Fibroblast of mammary gland (primary cell): ENCODE measurements around the gene GHRL.

Experiments
- DNase-seq: peaks from one replicate; pipeline ENCODE4 v3.0.0-alpha.2; 2010; ENCODE audit warnings: low read depth
- H3K4me3 ChIP-seq: 2 replicates; pipeline ENCODE4 v1.5.1; 2011; ENCODE audit warnings: low read depth, mild to moderate bottlenecking, low read length, moderate library complexity; ENCODE audit not compliant: control insufficient read depth
- TF ChIP-seq, protein P1 (sequence below): conservative IDR thresholded peaks from 2 replicates; pipeline ENCODE4 v1.5.1; 2011; ENCODE audit warnings: low read depth, low read length, inconsistent platforms; ENCODE audit not compliant: control insufficient read depth, insufficient read depth

The GHRL gene

DNA sequence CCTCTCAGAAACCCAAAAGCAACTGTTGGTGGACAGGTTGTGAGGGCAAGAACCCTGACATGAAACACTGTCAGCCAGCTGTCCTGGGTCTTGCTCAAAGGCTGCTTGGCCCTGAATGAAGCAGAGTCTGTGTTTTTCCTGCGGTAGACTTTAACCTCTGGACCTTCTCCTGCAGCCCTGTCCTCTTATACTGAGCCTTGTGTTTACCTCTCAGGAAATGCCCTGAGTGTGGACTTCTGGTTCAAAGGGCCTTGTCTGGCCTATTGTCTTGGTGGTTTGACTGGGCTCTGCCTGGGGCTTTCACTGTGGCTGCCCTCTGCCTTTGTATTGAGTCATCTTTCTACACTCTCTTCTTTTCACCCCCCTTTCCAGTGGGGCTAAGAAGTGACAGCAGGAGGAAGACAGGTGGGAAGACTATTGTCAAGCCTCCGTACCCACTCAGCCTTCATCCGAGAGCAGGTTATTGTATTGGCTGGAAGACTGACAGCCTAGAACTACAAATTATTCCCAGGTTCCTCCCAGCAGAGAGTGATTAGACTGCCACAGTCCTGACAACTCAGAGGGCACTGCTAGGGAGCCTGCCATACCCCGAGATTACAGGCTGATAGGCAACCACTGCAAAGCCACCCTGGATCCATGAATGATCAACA, 24.7 kb upstream of the GHRL start:
- TF ChIP-seq, protein P1, sequence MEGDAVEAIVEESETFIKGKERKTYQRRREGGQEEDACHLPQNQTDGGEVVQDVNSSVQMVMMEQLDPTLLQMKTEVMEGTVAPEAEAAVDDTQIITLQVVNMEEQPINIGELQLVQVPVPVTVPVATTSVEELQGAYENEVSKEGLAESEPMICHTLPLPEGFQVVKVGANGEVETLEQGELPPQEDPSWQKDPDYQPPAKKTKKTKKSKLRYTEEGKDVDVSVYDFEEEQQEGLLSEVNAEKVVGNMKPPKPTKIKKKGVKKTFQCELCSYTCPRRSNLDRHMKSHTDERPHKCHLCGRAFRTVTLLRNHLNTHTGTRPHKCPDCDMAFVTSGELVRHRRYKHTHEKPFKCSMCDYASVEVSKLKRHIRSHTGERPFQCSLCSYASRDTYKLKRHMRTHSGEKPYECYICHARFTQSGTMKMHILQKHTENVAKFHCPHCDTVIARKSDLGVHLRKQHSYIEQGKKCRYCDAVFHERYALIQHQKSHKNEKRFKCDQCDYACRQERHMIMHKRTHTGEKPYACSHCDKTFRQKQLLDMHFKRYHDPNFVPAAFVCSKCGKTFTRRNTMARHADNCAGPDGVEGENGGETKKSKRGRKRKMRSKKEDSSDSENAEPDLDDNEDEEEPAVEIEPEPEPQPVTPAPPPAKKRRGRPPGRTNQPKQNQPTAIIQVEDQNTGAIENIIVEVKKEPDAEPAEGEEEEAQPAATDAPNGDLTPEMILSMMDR, result no peak
- H3K4me3 ChIP-seq, result no peak overlapping the region
- DNase-seq, result no peak

DNA sequence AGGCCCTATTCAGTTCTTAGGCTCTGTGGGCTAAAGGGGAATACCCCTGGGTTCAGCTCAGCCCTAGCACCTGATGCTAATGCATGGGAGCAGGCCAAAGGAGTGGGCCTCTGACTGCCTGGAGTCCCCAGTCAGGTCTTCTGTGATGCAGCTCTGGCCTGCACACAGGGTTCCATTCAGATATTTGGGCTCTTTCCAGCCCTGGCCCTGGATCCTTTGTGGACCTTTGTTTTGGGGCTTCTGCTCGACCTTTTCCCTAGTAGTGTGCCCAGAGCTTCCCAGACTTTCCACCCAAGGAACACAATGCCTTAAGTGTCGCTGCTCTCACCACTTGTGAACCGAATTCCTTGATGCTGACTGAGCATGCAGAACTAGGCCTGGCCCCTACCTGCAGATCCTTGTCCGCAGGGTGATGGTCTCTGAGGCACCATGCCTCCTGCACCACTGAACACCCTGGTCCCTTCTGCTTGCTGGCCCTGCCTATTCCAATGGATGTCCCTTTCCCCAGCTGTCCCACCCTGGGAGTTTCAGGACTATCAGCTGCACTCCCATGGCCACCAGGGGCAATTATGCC, 23.1 kb upstream of the GHRL start:
- no peak for DNase-seq
- no peak overlapping the region for H3K4me3 ChIP-seq
- TF ChIP-seq, protein P1, result no peak

DNA sequence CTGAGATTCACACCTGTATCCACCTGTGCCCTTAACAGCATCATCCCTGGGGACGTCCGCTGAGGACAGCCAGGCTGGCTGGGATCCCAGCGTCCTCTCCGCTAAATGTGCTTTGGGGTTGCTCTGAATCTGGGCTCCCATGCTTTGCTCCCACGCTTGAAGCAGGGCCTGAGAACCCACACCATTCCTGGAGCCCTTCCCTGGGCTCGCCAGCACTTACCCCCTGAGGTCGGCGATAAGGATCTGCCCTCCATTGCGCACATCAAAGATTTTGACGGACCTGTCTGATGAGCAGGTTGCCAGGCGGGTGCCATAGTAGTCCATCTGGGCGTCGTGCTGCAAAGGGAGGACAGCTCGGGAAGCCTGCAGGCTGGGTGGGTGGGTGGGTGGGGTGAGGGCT, 22.4 kb upstream of the GHRL start:
- DNase-seq, result no peak
- TF ChIP-seq, protein P1, result no peak
- H3K4me3 ChIP-seq, result no peak overlapping the region

DNA sequence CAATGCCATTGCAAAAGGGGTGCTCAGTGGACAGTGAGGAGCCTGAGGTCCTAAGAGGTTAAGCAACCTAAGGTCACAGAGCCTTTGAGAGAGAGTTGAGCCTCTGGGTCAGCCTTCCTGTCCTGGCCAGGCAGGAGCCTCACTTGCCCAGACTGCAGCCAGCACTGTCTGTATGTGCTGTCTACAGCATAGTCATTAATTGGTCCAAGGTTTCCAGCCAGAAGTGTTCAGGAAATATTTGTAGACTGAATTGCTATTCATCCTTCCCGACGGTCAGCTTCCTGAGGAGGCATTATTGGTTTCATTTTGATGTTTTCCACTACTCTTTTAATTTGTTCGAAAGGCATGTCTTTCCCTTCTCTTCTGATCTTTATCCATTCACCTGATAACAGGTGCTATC, 20.1 kb upstream of the GHRL start:
- TF ChIP-seq, protein P1, result no peak
- H3K4me3 ChIP-seq, result no peak overlapping the region
- DNase-seq, result peak; percentile 20

DNA sequence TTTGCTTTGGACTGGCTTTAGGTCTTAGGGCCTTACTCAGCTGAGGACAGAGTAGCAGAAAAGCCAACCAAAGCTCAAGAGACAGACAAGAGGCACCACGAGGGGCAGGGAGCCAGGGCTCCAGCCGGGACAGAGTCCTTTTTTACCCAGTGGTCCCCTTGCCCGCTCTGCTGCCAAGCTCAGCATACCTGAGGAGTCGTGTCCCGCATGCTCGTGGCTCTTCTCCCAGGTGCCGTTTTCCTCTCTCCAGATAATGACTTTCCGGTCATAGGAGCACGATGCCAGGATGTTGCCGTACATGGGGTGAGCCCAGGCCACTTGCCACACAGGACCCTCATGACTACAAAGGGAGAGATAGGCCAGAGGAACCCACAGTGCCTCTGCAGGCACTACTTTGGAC, 19.6 kb upstream of the GHRL start:
- H3K4me3 ChIP-seq, result no peak overlapping the region
- no peak for DNase-seq
- TF ChIP-seq, protein P1, result no peak

DNA sequence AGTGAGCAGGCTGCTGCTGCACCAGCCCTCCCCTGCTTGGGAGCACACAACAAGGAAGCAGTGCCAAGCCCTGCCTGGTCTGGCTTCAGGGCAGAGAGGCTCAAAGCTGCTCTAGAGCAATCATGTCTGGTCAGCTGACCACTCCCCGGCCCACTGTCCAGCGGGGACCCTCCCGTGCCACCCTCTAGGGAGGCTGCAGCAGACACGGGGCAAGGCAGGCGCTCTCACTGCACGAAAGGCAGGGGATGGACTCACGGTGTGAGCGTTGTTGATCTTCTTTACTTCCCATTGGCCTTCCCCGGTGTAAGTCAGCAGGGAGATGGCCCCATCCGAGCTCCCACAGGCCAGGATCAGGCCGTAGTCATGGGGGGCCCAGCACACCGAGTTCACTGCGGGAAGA, 19.0 kb upstream of the GHRL start:
- H3K4me3 ChIP-seq, result no peak overlapping the region
- TF ChIP-seq, protein P1, result no peak
- DNase-seq, result no peak
